ENCODE data around the gene COQ8B. TPM values are rescaled to one million over a fixed set of nuclear protein-coding genes. Genes with fewer than 3 reads are reported as not detected.
"Not testable (repeated sequence)": the region's sequence is repeated elsewhere in the genome, so short reads cannot be mapped to it uniquely, and the experiment has no call there.

The COQ8B gene
- total RNA-seq, 1 experiment from 2014 or later: 82.7 TPM

- Histone ChIP-seq H3K27me3 (ENCODE audit: control insufficient read depth, insufficient read depth, low read length) (peaks cover 2% of the 10 kb centered on the region), H3K36me3 (replicated peaks; ENCODE audit: control insufficient read depth, insufficient read depth, low read length) (peaks cover 18% of the 10 kb centered on the region)
These were observed 49.1 kb downstream of the COQ8B start for GRCh38 chr19:40667602-40668001.

GRCh38 chr19:40666803-40667438, 49.8 kb downstream of the COQ8B start:
- no peak for DNase-seq
- Histone ChIP-seq H3K4me3 (ENCODE audit: insufficient read depth, low read depth, low read length) (no peak overlapping the region), H3K27me3 (ENCODE audit: control insufficient read depth, insufficient read depth, low read length) (peaks cover 2% of the 10 kb centered on the region), H3K36me3 (replicated peaks; ENCODE audit: control insufficient read depth, insufficient read depth, low read length) (peaks cover 12% of the 10 kb centered on the region)

More at GRCh38 chr19:40667602-40668001, 49.1 kb downstream of the COQ8B start:
- no peak overlapping the region for H3K4me3 ChIP-seq (ENCODE audit: insufficient read depth, low read depth, low read length)
- no peak for DNase-seq

GRCh38 chr19:40663695-40664692, 52.7 kb downstream of the COQ8B start:
- peak overlapping the region; percentile 65 for H3K4me3 ChIP-seq (ENCODE audit: insufficient read depth, low read depth, low read length)
- peaks cover 1% of the 10 kb centered on the region for H3K36me3 ChIP-seq (replicated peaks; ENCODE audit: control insufficient read depth, insufficient read depth, low read length)
- no peak for DNase-seq
- H3K27me3 ChIP-seq (ENCODE audit: control insufficient read depth, insufficient read depth, low read length): peaks cover 2% of the 10 kb centered on the region

- peak overlapping the region; percentile 65 for H3K4me3 ChIP-seq (ENCODE audit: insufficient read depth, low read depth, low read length)
- DNase-seq: peak; percentile 97
- peaks cover 2% of the 10 kb centered on the region for H3K27me3 ChIP-seq (ENCODE audit: control insufficient read depth, insufficient read depth, low read length)
- H3K36me3 ChIP-seq (replicated peaks; ENCODE audit: control insufficient read depth, insufficient read depth, low read length): no peaks in the 10 kb centered on the region
These were observed 53.6 kb downstream of the COQ8B start for GRCh38 chr19:40662925-40663694.

- no peak overlapping the region for H3K4me3 ChIP-seq (ENCODE audit: insufficient read depth, low read depth, low read length)
- DNase-seq: no peak
- peaks cover 2% of the 10 kb centered on the region for H3K27me3 ChIP-seq (ENCODE audit: control insufficient read depth, insufficient read depth, low read length)
- no peaks in the 10 kb centered on the region for H3K36me3 ChIP-seq (replicated peaks; ENCODE audit: control insufficient read depth, insufficient read depth, low read length)
These were observed 55.1 kb downstream of the COQ8B start for GRCh38 chr19:40661616-40662015.

GRCh38 chr19:40659566-40659965, 57.1 kb downstream of the COQ8B start:
- H3K27me3 ChIP-seq (ENCODE audit: control insufficient read depth, insufficient read depth, low read length): peaks cover 2% of the 10 kb centered on the region
- no peak overlapping the region for H3K4me3 ChIP-seq (ENCODE audit: insufficient read depth, low read depth, low read length)
- H3K36me3 ChIP-seq (replicated peaks; ENCODE audit: control insufficient read depth, insufficient read depth, low read length): no peaks in the 10 kb centered on the region
- no peak for DNase-seq

- H3K36me3 ChIP-seq (replicated peaks; ENCODE audit: control insufficient read depth, insufficient read depth, low read length): no peaks in the 10 kb centered on the region
- peaks cover 2% of the 10 kb centered on the region for H3K27me3 ChIP-seq (ENCODE audit: control insufficient read depth, insufficient read depth, low read length)
- no peak overlapping the region for H3K4me3 ChIP-seq (ENCODE audit: insufficient read depth, low read depth, low read length)
- no peak for DNase-seq
These were observed 57.6 kb downstream of the COQ8B start for GRCh38 chr19:40659116-40659515.

- Histone ChIP-seq H3K36me3 (replicated peaks; ENCODE audit: control insufficient read depth, insufficient read depth, low read length) (no peaks in the 10 kb centered on the region), H3K27me3 (ENCODE audit: control insufficient read depth, insufficient read depth, low read length) (no peaks in the 10 kb centered on the region), H3K4me3 (ENCODE audit: insufficient read depth, low read depth, low read length) (no peak overlapping the region)
- no peak for DNase-seq
These were observed 58.7 kb downstream of the COQ8B start for GRCh38 chr19:40658031-40658430.

- H3K27me3 ChIP-seq (ENCODE audit: control insufficient read depth, insufficient read depth, low read length); H3K36me3 ChIP-seq (replicated peaks; ENCODE audit: control insufficient read depth, insufficient read depth, low read length); H3K4me3 ChIP-seq (ENCODE audit: insufficient read depth, low read depth, low read length); DNase-seq: not testable (repeated sequence)
These were observed 61.0 kb downstream of the COQ8B start for GRCh38 chr19:40655684-40656083.

- not testable (repeated sequence) for H3K4me3 ChIP-seq (ENCODE audit: insufficient read depth, low read depth, low read length); DNase-seq; H3K36me3 ChIP-seq (replicated peaks; ENCODE audit: control insufficient read depth, insufficient read depth, low read length); H3K27me3 ChIP-seq (ENCODE audit: control insufficient read depth, insufficient read depth, low read length)
These were observed 64.4 kb downstream of the COQ8B start for GRCh38 chr19:40652303-40652702.

- no peak overlapping the region for H3K4me3 ChIP-seq (ENCODE audit: insufficient read depth, low read depth, low read length)
- DNase-seq: no peak
- no peaks in the 10 kb centered on the region for H3K27me3 ChIP-seq (ENCODE audit: control insufficient read depth, insufficient read depth, low read length)
- no peaks in the 10 kb centered on the region for H3K36me3 ChIP-seq (replicated peaks; ENCODE audit: control insufficient read depth, insufficient read depth, low read length)
These were observed 65.9 kb downstream of the COQ8B start for GRCh38 chr19:40650749-40651305.

- H3K36me3 ChIP-seq (replicated peaks; ENCODE audit: control insufficient read depth, insufficient read depth, low read length); H3K4me3 ChIP-seq (ENCODE audit: insufficient read depth, low read depth, low read length); H3K27me3 ChIP-seq (ENCODE audit: control insufficient read depth, insufficient read depth, low read length): not testable (repeated sequence)
- peak; percentile 56 for DNase-seq
These were observed 66.6 kb downstream of the COQ8B start for GRCh38 chr19:40649903-40650675.

GRCh38 chr19:40646743-40647254, 69.9 kb downstream of the COQ8B start:
- no peaks in the 10 kb centered on the region for H3K36me3 ChIP-seq (replicated peaks; ENCODE audit: control insufficient read depth, insufficient read depth, low read length)
- DNase-seq: no peak
- H3K4me3 ChIP-seq (ENCODE audit: insufficient read depth, low read depth, low read length): no peak overlapping the region
- no peaks in the 10 kb centered on the region for H3K27me3 ChIP-seq (ENCODE audit: control insufficient read depth, insufficient read depth, low read length)

All from H7 (cell line).